ENCODE measurements around the gene VPS37C.
"Not testable (repeated sequence)": the region's sequence is repeated elsewhere in the genome, so short reads cannot be mapped to it uniquely, and the experiment has no call there.

Gene VPS37C

GRCh38 chr11:61102667-61103571 lies 58.3 kb downstream of the VPS37C start:
- no peak for TF ChIP-seq CTCF (IDR thresholded peaks at IDR 0.05; ENCODE audit: low read depth, low read length)
- H3K4me3 ChIP-seq (ENCODE audit: low read depth, low read length), result no peak overlapping the region

- no peak for TF ChIP-seq CTCF (IDR thresholded peaks at IDR 0.05; ENCODE audit: low read depth, low read length)
- no peak overlapping the region for H3K4me3 ChIP-seq (ENCODE audit: low read depth, low read length)
Observed at GRCh38 chr11:61098778-61099177, 62.4 kb downstream of the VPS37C start.

- not testable (repeated sequence) for H3K4me3 ChIP-seq (ENCODE audit: low read depth, low read length)
Observed at GRCh38 chr11:61098261-61098660, 63.0 kb downstream of the VPS37C start.

GRCh38 chr11:61095021-61095420 lies 66.2 kb downstream of the VPS37C start:
- H3K4me3 ChIP-seq (ENCODE audit: low read depth, low read length), result no peak overlapping the region
- TF ChIP-seq CTCF (IDR thresholded peaks at IDR 0.05; ENCODE audit: low read depth, low read length), result no peak

- not testable (repeated sequence) for H3K4me3 ChIP-seq (ENCODE audit: low read depth, low read length)
Observed at GRCh38 chr11:61094167-61094566, 67.1 kb downstream of the VPS37C start.

- H3K4me3 ChIP-seq (ENCODE audit: low read depth, low read length), result no peak overlapping the region
- no peak for TF ChIP-seq CTCF (IDR thresholded peaks at IDR 0.05; ENCODE audit: low read depth, low read length)
Observed at GRCh38 chr11:61092908-61093763, 68.1 kb downstream of the VPS37C start.

GRCh38 chr11:61092280-61092766 lies 68.9 kb downstream of the VPS37C start:
- TF ChIP-seq CTCF (IDR thresholded peaks at IDR 0.05; ENCODE audit: low read depth, low read length), result no peak
- no peak overlapping the region for H3K4me3 ChIP-seq (ENCODE audit: low read depth, low read length)

Data from WI38 (cell line).